CD14-positive monocyte (primary cell): ENCODE results near the gene ZNF79. TPM values are rescaled to one million over a fixed set of nuclear protein-coding genes. Genes with fewer than 3 reads are reported as not detected.

Source experiments
- DNase-seq, 3 donors: peaks; one replicate each; pipeline ENCODE4 v3.0.0-alpha.2; 2011 to 2022
- H2AFZ ChIP-seq: 2 replicates; pipeline ENCODE4 v1.6.0; 2012; ENCODE audit warnings: mild to moderate bottlenecking, low read depth, low read length, inconsistent platforms; ENCODE audit not compliant: insufficient read depth, poor library complexity, severe bottlenecking
- H3K27ac ChIP-seq, 2 donors: 1 replicate in 1 of 2; 2 replicates in 1 of 2; pipeline ENCODE4 v1.5.1; 2012 to 2013; ENCODE audit warnings: low read length in 2 of 2, control low read depth in 1 of 2, inconsistent platforms in 1 of 2, low read depth in 1 of 2, mild to moderate bottlenecking in 1 of 2
- H3K27me3 ChIP-seq, 2 donors: one replicate each; pipeline versions ENCODE4 v1.6.0 to v1.6.1; 2011 to 2013; ENCODE audit warnings: low read length in 2 of 2; ENCODE audit not compliant: control insufficient read depth in 2 of 2, insufficient read depth in 2 of 2
- H3K36me3 ChIP-seq, 2 donors: replicated peaks in 1 of 2; 1 replicate in 1 of 2; 2 replicates in 1 of 2; pipeline versions ENCODE4 v1.5.1 to v1.6.1; 2012 to 2013; ENCODE audit warnings: low read length in 2 of 2, control low read depth in 1 of 2, inconsistent platforms in 1 of 2, mild to moderate bottlenecking in 1 of 2; ENCODE audit not compliant: insufficient read depth in 2 of 2, control insufficient read depth in 1 of 2
- H3K4me1 ChIP-seq, 2 donors: 1 replicate in 1 of 2; 2 replicates in 1 of 2; pipeline versions ENCODE4 v1.5.1 to v1.6.1; 2012 to 2013; ENCODE audit warnings: low read length in 2 of 2, control low read depth in 1 of 2, inconsistent platforms in 1 of 2, mild to moderate bottlenecking in 1 of 2, moderate library complexity in 1 of 2; ENCODE audit not compliant: insufficient read depth in 2 of 2, control insufficient read depth in 1 of 2
- H3K4me2 ChIP-seq: replicated peaks from 2 replicates; pipeline ENCODE3; 2012; ENCODE audit warnings: low read length, moderate library complexity, mild to moderate bottlenecking; ENCODE audit not compliant: poor library complexity, severe bottlenecking; ENCODE audit errors: extremely low read depth
- H3K4me3 ChIP-seq, 3 experiments: fragments of 200-600 bp in 1 of 3; sonication (generic) in 1 of 3; replicated peaks in 1 of 3; 1 replicate in 2 of 3; 2 replicates in 1 of 3; pipeline ENCODE4 v1.5.1; 2011 to 2013; ENCODE audit warnings: low read length in 3 of 3, mild to moderate bottlenecking in 3 of 3, control low read depth in 2 of 3, low read depth in 2 of 3, inconsistent platforms in 1 of 3, moderate library complexity in 1 of 3
- H3K79me2 ChIP-seq: 2 replicates; pipeline ENCODE4 v1.6.0; 2012; ENCODE audit warnings: mild to moderate bottlenecking, control low read depth, inconsistent platforms, low read length, moderate library complexity; ENCODE audit not compliant: insufficient read depth
- H3K9ac ChIP-seq: 2 replicates; pipeline ENCODE4 v1.6.0; 2017; ENCODE audit warnings: low read length, mild to moderate bottlenecking; ENCODE audit not compliant: insufficient read depth, poor library complexity, severe bottlenecking
- H3K9me3 ChIP-seq, 2 donors: replicated peaks in 1 of 2; 1 replicate in 1 of 2; 2 replicates in 1 of 2; pipeline versions ENCODE4 v1.5.1 to v1.6.1; 2012 to 2013; ENCODE audit warnings: low read length in 2 of 2, control low read depth in 1 of 2; ENCODE audit not compliant: control insufficient read depth in 1 of 2, insufficient read depth in 1 of 2
- H4K20me1 ChIP-seq: 2 replicates; pipeline ENCODE4 v1.6.0; 2012; ENCODE audit warnings: mild to moderate bottlenecking, low read length, control low read depth, moderate library complexity; ENCODE audit not compliant: insufficient read depth
- H3K27ac Mint-ChIP-seq, 7 donors: one replicate each; pipeline ENCODE4 v1.8.0; 2020; ENCODE audit warnings: mild to moderate bottlenecking in 7 of 7, mixed read lengths in 7 of 7, moderate library complexity in 6 of 7, inconsistent platforms in 2 of 7
- H3K27me3 Mint-ChIP-seq, 3 donors: one replicate each; pipeline ENCODE4 v1.8.0; 2021 to 2022; ENCODE audit warnings: low read depth in 3 of 3, mild to moderate bottlenecking in 3 of 3, mixed read lengths in 3 of 3, moderate library complexity in 3 of 3, inconsistent platforms in 1 of 3
- H3K36me3 Mint-ChIP-seq, 2 donors: one replicate each; pipeline ENCODE4 v1.8.0; 2020; ENCODE audit warnings: mixed read lengths in 2 of 2, inconsistent platforms in 1 of 2, mild to moderate bottlenecking in 1 of 2
- H3K4me1 Mint-ChIP-seq: one replicate; pipeline ENCODE4 v1.8.0; 2020; ENCODE audit warnings: mild to moderate bottlenecking, mixed read lengths
- H3K4me3 Mint-ChIP-seq, 2 donors: one replicate each; pipeline ENCODE4 v1.8.0; 2020; ENCODE audit warnings: mild to moderate bottlenecking in 2 of 2, mixed read lengths in 2 of 2, moderate library complexity in 1 of 2
- H3K9me3 Mint-ChIP-seq, 7 donors: one replicate each; pipeline ENCODE4 v1.8.0; 2020 to 2022; ENCODE audit warnings: mixed read lengths in 7 of 7, mild to moderate bottlenecking in 6 of 7, moderate library complexity in 6 of 7, inconsistent platforms in 2 of 7
- CTCF ChIP-seq: fragments of 200-600 bp; IDR thresholded peaks from one replicate; pipeline ENCODE4 v1.8.0; 2022; ENCODE audit warnings: antibody characterized with exemption, mild to moderate bottlenecking
- WGBS: methylation state at CpG from one replicate; pipeline ENCODE4 v1.1.5; 2013; ENCODE audit warnings: missing lambda C conversion rate; ENCODE audit not compliant: insufficient coverage; 5-methylcytosine and 5-hydroxymethylcytosine counted together
- intact Hi-C, 2 donors: fragments of 100-400 bp; cut with micrococcal nuclease; formaldehyde crosslinking; loops; one replicate each; pipeline versions ENCODE4 v1.15.0 to v1.15.1; 2023
- polyA plus RNA-seq, 3 donors: library from polyadenylated mRNA; depleted of rRNA in 1 of 3; unstranded in 2 of 3; stranded (reverse) in 1 of 3; fragments of 300-500 nt in 2 of 3; fragments of >200 nt in 1 of 3; fragmentation: Illumina TruSeq in 2 of 3; gene quantifications; 1 replicate in 2 of 3; 2 replicates in 1 of 3; pipeline ENCODE4 v1.2.3, GENCODE V29; 2012 to 2021

The ZNF79 gene
- polyA plus RNA-seq, 3 donors = 1.4 to 3.3 (median 2.0) TPM

DNA sequence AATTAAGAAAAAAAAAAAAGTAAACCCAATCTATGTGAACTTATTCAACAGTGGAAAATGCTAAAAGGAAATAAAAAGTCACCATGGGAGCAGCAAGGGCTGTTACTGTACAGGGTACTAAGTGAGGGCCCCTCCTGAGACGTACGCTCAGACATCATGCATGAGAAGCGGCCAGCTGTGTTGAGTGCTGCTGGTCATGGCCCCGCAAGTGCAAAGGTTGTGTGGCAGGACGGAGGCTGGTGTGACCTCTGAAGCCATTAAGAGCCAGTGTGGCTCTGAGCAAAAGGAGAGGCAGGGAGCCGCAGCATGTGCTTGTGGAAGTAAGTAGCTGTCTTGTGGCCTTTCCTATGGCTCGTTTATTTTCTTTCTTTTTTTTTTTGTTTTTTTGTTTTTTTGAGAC is 3.1 kb upstream of the ZNF79 start:
- no peaks in the 10 kb centered on the region for H3K27me3 ChIP-seq
- H3K27ac ChIP-seq = no peak overlapping the region
- WGBS = no CpG with 5 or more reads among the region's 7 CpGs
- peaks cover 37% of the 10 kb centered on the region for H3K4me1 Mint-ChIP-seq
- H3K36me3 Mint-ChIP-seq = peaks cover 0 to 3% of the 10 kb centered on the region in 2 donors
- peaks cover 3 to 11% (median 7%) of the 10 kb centered on the region in 3 donors for H3K27me3 Mint-ChIP-seq
- H3K4me3 ChIP-seq = no peak overlapping the region
- peaks cover 31 to 35% of the 10 kb centered on the region in 2 donors for H3K4me1 ChIP-seq
- no peak for TF ChIP-seq CTCF
- no peak overlapping the region for H3K4me3 Mint-ChIP-seq
- intact Hi-C loops = no loop called here
- no peaks in the 10 kb centered on the region for H3K9me3 ChIP-seq
- H3K9me3 Mint-ChIP-seq = no peaks in the 10 kb centered on the region
- H3K36me3 ChIP-seq = no peaks in the 10 kb centered on the region
- no peak overlapping the region for H3K27ac Mint-ChIP-seq
- H2AFZ ChIP-seq = no peak overlapping the region
- no peak overlapping the region for H3K9ac ChIP-seq
- DNase-seq = no peak
- no peaks in the 10 kb centered on the region for H4K20me1 ChIP-seq
- peaks cover 38% of the 10 kb centered on the region for H3K79me2 ChIP-seq
- no peak overlapping the region for H3K4me2 ChIP-seq

DNA sequence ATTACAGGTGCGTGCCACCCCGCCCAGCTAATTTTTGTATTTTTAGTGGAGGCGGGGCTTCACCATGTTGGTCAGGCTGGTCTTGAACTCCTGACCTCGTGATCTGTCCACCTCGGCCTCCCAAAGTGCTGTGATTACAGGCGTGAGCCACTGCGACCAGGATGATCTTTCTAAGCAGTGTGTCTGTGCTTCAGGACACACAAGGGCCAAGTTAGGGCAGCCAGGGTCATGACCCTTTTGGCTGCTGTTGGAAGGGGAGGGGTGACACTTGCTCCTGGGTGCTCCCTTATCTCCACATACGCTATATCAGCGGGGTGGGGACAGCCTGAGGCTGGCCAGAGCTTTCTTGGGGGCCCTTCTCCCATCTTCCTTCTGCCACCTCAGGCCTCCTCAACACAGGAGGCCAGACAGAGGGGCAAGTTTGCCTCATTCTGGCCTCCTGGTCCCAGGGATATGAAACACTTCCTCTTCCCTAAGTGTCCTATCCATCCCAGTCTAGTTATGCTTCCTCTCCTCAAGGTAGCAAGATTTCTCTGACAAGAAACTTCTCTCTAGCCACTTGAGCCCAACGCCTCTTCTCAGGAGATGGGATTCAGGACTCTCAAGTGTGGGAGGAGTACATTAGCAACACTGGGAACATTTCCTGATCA is 1.9 kb upstream of the ZNF79 start:
- TF ChIP-seq CTCF = no peak
- Histone ChIP-seq H2AFZ (no peak overlapping the region), H3K27me3 (no peaks in the 10 kb centered on the region), H3K4me3 (no peak overlapping the region), H3K9ac (no peak overlapping the region), H3K4me2 (no peak overlapping the region), H4K20me1 (no peaks in the 10 kb centered on the region), H3K79me2 (peaks cover 50% of the 10 kb centered on the region), H3K9me3 (no peaks in the 10 kb centered on the region), H3K27ac (no peak overlapping the region), H3K4me1 (peaks cover 31 to 35% of the 10 kb centered on the region in 2 donors), H3K36me3 (no peaks in the 10 kb centered on the region)
- Mint-ChIP-seq H3K4me1 (peaks cover 45% of the 10 kb centered on the region), H3K4me3 (no peak overlapping the region), H3K9me3 (no peaks in the 10 kb centered on the region), H3K36me3 (peaks cover 6 to 8% of the 10 kb centered on the region in 2 donors), H3K27me3 (peaks cover 1 to 8% (median 3%) of the 10 kb centered on the region in 3 donors), H3K27ac (peak overlapping the region in 2 of 7 donors; percentile 45 to 75)
- no CpG with 5 or more reads among the region's 10 CpGs for WGBS
- intact Hi-C loops = no loop called here
- DNase-seq = no peak
